Thymus (tissue), 11 donors: Measurements from ENCODE around the gene COIL. TPM values are rescaled to one million over a fixed set of nuclear protein-coding genes. Genes with fewer than 3 reads are reported as not detected.
"Not testable (repeated sequence)": the region's sequence is repeated elsewhere in the genome, so short reads cannot be mapped to it uniquely, and the experiment has no call there.

ENCODE experiments used
- DNase-seq, 9 donors: peaks; one replicate each; pipeline ENCODE4 v3.0.0-alpha.2; 2013; ENCODE audit warnings: low spot score in 9 of 9, low read depth in 6 of 9, missing footprints in 1 of 9
- H3K27ac ChIP-seq, 2 donors: one replicate each; pipeline ENCODE4 v1.5.1; 2013; ENCODE audit warnings: control low read depth in 1 of 2, low read depth in 1 of 2, low read length in 1 of 2, mild to moderate bottlenecking in 1 of 2, moderate library complexity in 1 of 2
- H3K27me3 ChIP-seq, 2 donors: one replicate each; pipeline ENCODE4 v1.5.1; 2013; ENCODE audit warnings: low read length in 1 of 2; ENCODE audit not compliant: control insufficient read depth in 2 of 2, insufficient read depth in 1 of 2
- H3K36me3 ChIP-seq, 2 donors: one replicate each; pipeline ENCODE4 v1.5.1; 2013; ENCODE audit warnings: low read length in 1 of 2, mild to moderate bottlenecking in 1 of 2, moderate library complexity in 1 of 2; ENCODE audit not compliant: control insufficient read depth in 2 of 2, insufficient read depth in 2 of 2
- H3K4me1 ChIP-seq, 2 donors: one replicate each; pipeline ENCODE4 v1.5.1; 2013; ENCODE audit warnings: low read length in 2 of 2; ENCODE audit not compliant: control insufficient read depth in 2 of 2, insufficient read depth in 2 of 2
- H3K4me3 ChIP-seq, 2 donors: one replicate each; pipeline ENCODE4 v1.5.1; 2013; ENCODE audit warnings: low read length in 2 of 2, control low read depth in 1 of 2, mild to moderate bottlenecking in 1 of 2
- H3K9me3 ChIP-seq, 2 donors: one replicate each; pipeline ENCODE4 v1.5.1; 2013; ENCODE audit warnings: low read length in 1 of 2, mild to moderate bottlenecking in 1 of 2; ENCODE audit not compliant: control insufficient read depth in 2 of 2, insufficient read depth in 1 of 2
- WGBS: extraction: QIAGEN DNeasy Blood & Tissue Kit; methylation state at CpG from one replicate; pipeline ENCODE4 v1.1.7; 2013; 5-methylcytosine and 5-hydroxymethylcytosine counted together
- polyA plus RNA-seq: library from polyadenylated mRNA; stranded (reverse); fragments of 200-250 nt; gene quantifications from one replicate; pipeline ENCODE4 v1.2.3, GENCODE V29; 2013
- total RNA-seq: library from RNA; stranded (reverse); fragments of 120-200 nt; gene quantifications from one replicate; pipeline ENCODE4 v1.2.4, GENCODE V29; 2013
- donor health status: healthy.

Gene COIL
- total and polyA plus RNA-seq, 2 donors, result 14.3 to 21.1 TPM

DNA sequence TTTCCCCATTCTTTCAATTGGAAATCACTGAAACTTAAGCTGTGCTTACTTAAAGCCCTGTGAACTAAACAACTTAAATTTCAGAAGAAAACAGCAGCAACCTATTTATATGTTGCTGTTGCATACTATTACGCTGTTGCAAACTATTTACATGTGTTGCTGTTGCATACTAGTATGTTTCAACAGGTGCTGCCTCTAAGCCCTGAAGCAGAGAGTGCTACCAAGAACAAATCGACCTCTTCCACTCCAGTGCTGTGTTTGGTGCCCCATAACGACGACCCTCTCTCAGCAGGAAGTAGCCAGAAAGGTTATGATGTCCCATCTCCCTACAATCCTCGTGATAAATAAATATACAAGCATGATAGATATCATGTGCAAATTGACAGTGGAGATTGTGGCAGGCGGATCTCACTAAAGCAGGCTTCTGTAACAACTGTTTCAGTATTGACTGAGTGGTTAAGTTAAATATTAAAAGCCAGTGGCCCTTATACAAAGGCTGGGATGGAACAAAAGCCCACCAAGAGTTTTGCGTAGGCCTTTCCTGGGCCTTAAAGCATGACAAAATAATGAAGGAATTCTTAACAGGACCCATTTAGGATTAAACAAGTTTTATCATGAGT, 11.4 kb upstream of the COIL start:
- H3K4me3 ChIP-seq, result no peak overlapping the region

GRCh38 chr17:56970974-56971373, 10.1 kb upstream of the COIL start:
- Histone ChIP-seq H3K9me3 (peaks cover 0 to 4% of the 10 kb centered on the region in 2 donors), H3K27me3 (no peaks in the 10 kb centered on the region), H3K36me3 (no peaks in the 10 kb centered on the region), H3K27ac (no peak overlapping the region), H3K4me1 (no peaks in the 10 kb centered on the region), H3K4me3 (no peak overlapping the region)
- no peak for DNase-seq
- 100% methylated on average over 1 of the region's 1 CpG for WGBS

More for the DNA sequence above, 11.4 kb upstream of the COIL start:
- DNase-seq, result no peak
- WGBS, result 94% methylated on average over 7 of the region's 7 CpGs
- Histone ChIP-seq H3K36me3 (no peaks in the 10 kb centered on the region), H3K9me3 (peaks cover 0 to 4% of the 10 kb centered on the region in 2 donors), H3K4me1 (peaks cover 0 to 4% of the 10 kb centered on the region in 2 donors), H3K27me3 (peaks cover 0 to 6% of the 10 kb centered on the region in 2 donors), H3K27ac (no peak overlapping the region)

GRCh38 chr17:56966338-56966737, 5.5 kb upstream of the COIL start:
- no peak for DNase-seq
- H3K27ac ChIP-seq, result no peak overlapping the region
- no peaks in the 10 kb centered on the region for H3K27me3 ChIP-seq
- no peak overlapping the region for H3K4me3 ChIP-seq
- H3K9me3 ChIP-seq, result peaks cover 0 to 4% of the 10 kb centered on the region in 2 donors
- no peaks in the 10 kb centered on the region for H3K4me1 ChIP-seq
- H3K36me3 ChIP-seq, result no peaks in the 10 kb centered on the region
- 90% methylated on average over 5 of the region's 5 CpGs for WGBS

DNA sequence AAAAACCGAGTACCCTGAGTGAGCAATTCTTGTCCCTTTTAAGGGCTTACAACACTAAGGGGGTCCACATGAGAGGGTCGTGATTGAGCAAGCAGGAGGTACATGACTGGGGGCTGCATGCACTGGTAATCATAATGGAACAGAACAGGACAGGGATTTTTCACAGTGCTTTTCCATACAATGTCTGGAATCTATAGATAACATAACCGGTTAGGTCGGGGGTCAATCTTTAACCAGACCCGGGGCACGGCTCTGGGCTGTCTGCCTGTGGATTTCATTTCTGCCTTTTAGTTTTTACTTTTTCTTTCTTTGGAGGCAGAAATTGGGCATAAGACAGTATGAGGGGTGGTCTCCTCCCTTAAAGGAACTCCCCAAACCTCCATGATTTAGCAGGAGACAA, 4.8 kb upstream of the COIL start:
- H3K27ac ChIP-seq, H3K9me3 ChIP-seq, H3K4me1 ChIP-seq, H3K27me3 ChIP-seq, H3K36me3 ChIP-seq, H3K4me3 ChIP-seq, DNase-seq: not testable (repeated sequence)
- WGBS, result 97% methylated on average over 6 of the region's 6 CpGs

DNA sequence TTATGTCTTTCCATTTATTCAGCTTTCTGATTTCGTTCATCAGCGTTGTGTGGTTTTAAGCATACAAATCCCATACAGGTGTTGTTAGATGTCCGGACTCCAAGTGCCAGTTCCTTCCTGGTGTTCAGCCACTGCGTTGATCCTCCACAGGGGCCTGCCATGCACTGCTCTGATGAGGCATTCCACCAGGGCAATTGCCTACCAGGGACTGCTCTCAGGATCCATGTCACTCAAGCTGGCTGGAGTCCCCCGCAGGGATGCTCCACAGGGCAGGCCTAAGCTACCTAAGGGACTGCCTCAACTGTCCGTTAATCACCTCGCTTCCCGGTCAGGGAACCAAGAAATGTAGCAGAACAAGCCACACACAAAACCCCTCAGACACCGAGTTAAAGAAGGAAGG, 4.4 kb upstream of the COIL start:
- not testable (repeated sequence) for H3K36me3 ChIP-seq, H3K4me3 ChIP-seq, H3K4me1 ChIP-seq, H3K27ac ChIP-seq, H3K9me3 ChIP-seq, H3K27me3 ChIP-seq, DNase-seq
- WGBS, result 95% methylated on average over 9 of the region's 9 CpGs

- no peak overlapping the region for H3K27ac ChIP-seq
- WGBS, result 98% methylated on average over 5 of the region's 5 CpGs
- H3K27me3 ChIP-seq, result no peaks in the 10 kb centered on the region
- H3K36me3 ChIP-seq, result peaks cover 7% of the 10 kb centered on the region in 2 donors
- no peaks in the 10 kb centered on the region for H3K9me3 ChIP-seq
- peaks cover 4 to 8% of the 10 kb centered on the region in 2 donors for H3K4me1 ChIP-seq
- H3K4me3 ChIP-seq, result no peak overlapping the region
- no peak for DNase-seq
These were observed 3.9 kb downstream of the COIL start for GRCh38 chr17:56956992-56957391.

DNA sequence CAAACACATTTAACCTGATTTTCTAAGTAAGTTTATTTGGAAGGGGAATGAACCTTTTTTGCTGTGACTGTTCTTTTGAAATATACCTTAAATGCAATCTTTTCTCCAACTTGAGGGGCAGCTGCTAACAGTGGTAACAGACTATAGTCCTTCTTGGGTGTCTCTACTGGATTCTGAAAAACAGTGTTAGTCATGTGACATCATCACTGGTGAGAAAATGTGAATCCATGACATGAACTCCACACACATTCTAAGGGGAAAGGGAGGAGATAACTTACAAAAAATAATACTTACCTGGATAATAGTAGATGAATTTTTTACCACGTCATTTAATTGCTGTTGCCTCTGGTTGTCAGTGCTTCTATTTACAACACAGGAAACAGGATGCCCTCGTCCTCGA, 11.3 kb downstream of the COIL start:
- H3K36me3 ChIP-seq, result peaks cover 25 to 35% of the 10 kb centered on the region in 2 donors
- no peak for DNase-seq
- no peak overlapping the region for H3K4me3 ChIP-seq
- 92% methylated on average over 3 of the region's 3 CpGs for WGBS
- no peaks in the 10 kb centered on the region for H3K27me3 ChIP-seq
- H3K4me1 ChIP-seq, result no peaks in the 10 kb centered on the region
- H3K27ac ChIP-seq, result no peak overlapping the region
- no peaks in the 10 kb centered on the region for H3K9me3 ChIP-seq

DNA sequence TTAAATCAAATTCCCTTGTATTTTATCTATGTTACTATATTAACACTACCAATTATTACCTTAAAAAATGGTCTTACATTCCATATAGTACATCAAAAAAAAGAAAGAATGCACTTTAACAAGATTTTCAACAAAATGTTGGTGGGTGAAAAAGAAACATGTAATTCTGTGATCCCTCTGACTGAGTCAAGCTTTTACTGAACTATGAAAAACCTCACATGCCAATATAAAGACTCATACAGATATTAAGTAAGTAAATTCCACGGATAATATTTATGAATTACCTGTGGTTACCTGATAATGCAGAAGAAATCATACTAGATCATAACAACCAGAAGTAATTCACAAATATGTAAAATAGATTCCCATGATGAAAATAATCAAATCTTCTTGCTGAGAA, 12.4 kb downstream of the COIL start:
- no peak overlapping the region for H3K4me3 ChIP-seq
- no peak for DNase-seq
- no peak overlapping the region for H3K27ac ChIP-seq
- no peaks in the 10 kb centered on the region for H3K9me3 ChIP-seq
- no peaks in the 10 kb centered on the region for H3K4me1 ChIP-seq
- WGBS, result 99% methylated on average over 1 of the region's 1 CpG
- peaks cover 31 to 38% of the 10 kb centered on the region in 2 donors for H3K36me3 ChIP-seq
- no peaks in the 10 kb centered on the region for H3K27me3 ChIP-seq

- H3K9me3 ChIP-seq, result no peaks in the 10 kb centered on the region
- no peak overlapping the region for H3K4me3 ChIP-seq
- peaks cover 32 to 42% of the 10 kb centered on the region in 2 donors for H3K36me3 ChIP-seq
- no peaks in the 10 kb centered on the region for H3K4me1 ChIP-seq
- H3K27me3 ChIP-seq, result no peaks in the 10 kb centered on the region
- H3K27ac ChIP-seq, result no peak overlapping the region
- DNase-seq, result no peak
- 95% methylated on average over 1 of the region's 1 CpG for WGBS
These were observed 13.1 kb downstream of the COIL start for GRCh38 chr17:56947741-56948140.
